ENCODE results near the gene EPC2. TPM values are rescaled to one million over a fixed set of nuclear protein-coding genes. Genes with fewer than 3 reads are reported as not detected.

The EPC2 gene
- total and polyA plus RNA-seq, 2 of the 8 experiments (the other 6 are each of a cell fraction or from before 2014, with no cell fraction given) = 16.1 to 25.7 TPM

- TF ChIP-seq RNF2 (IDR thresholded peaks at IDR 0.05; ENCODE audit: borderline replicate concordance, low read depth, low read length, missing control alignments, poor library complexity, severe bottlenecking) (no peak), HDAC6 (IDR thresholded peaks at IDR 0.05; ENCODE audit: low read depth, low read length) (no peak), EZH2 (IDR thresholded peaks at IDR 0.05; ENCODE audit: low read depth, low read length, severe bottlenecking) (no peak), EGR1 (IDR thresholded peaks at IDR 0.05; ENCODE audit: borderline replicate concordance, low read depth, low read length) (no peak), CEBPB (IDR thresholded peaks at IDR 0.05; ENCODE audit: low read depth, low read length) (no peak), ASH2L (IDR thresholded peaks at IDR 0.05; ENCODE audit: low read length) (no peak), YY1 (IDR thresholded peaks at IDR 0.05; ENCODE audit: low read depth, low read length) (no peak), CREB1 (IDR thresholded peaks at IDR 0.05) (no peak), CHD2 (IDR thresholded peaks at IDR 0.05; ENCODE audit: low read length) (no peak), GTF2F1 (IDR thresholded peaks at IDR 0.05; ENCODE audit: borderline replicate concordance, low read depth, low read length) (no peak), MAFK (IDR thresholded peaks at IDR 0.05; ENCODE audit: low read depth, low read length) (no peak), RAD21 (IDR thresholded peaks at IDR 0.05 in 1 of 2, conservative IDR thresholded peaks at IDR 0.05 in 1 of 2; ENCODE audit: low read depth in 2 of 2, low read length in 2 of 2) (no peak), EP300 (IDR thresholded peaks at IDR 0.05; ENCODE audit: borderline replicate concordance in 1 of 2, low read depth in 2 of 2, low read length in 2 of 2) (no peak), BCL11A (IDR thresholded peaks at IDR 0.05; ENCODE audit: low read depth in 2 of 2, low read length in 2 of 2) (no peak), NANOG (IDR thresholded peaks at IDR 0.05; ENCODE audit: insufficient read depth, low read depth, low read length, poor library complexity, severe bottlenecking) (no peak), JUND (IDR thresholded peaks at IDR 0.05; ENCODE audit: low read length) (no peak), TAF1 (IDR thresholded peaks at IDR 0.05; ENCODE audit: low read depth, low read length) (no peak), MAX (IDR thresholded peaks at IDR 0.05) (no peak)
Measured at GRCh38 chr2:148623086-148623485, 21.5 kb upstream of the EPC2 start (continued).

All from H1 (cell line).